Retinal pigment epithelial cell (primary cell): Measurements from ENCODE around the gene CMIP.

ENCODE experiments used
- DNase-seq: peaks from one replicate; pipeline ENCODE4 v3.0.0-alpha.2; 2010; ENCODE audit warnings: low read depth
- H3K4me3 ChIP-seq: 2 replicates; pipeline ENCODE4 v1.5.1; 2011; ENCODE audit warnings: mild to moderate bottlenecking, low read length, control low read depth, moderate library complexity
- CTCF ChIP-seq: conservative IDR thresholded peaks from 2 replicates; pipeline ENCODE4 v1.5.1; 2011; ENCODE audit warnings: low read depth, low read length, control low read depth, inconsistent platforms

The CMIP gene

GRCh38 chr16:81627729-81628244 lies 183.2 kb downstream of the CMIP start:
- no peak for TF ChIP-seq CTCF
- H3K4me3 ChIP-seq: no peak overlapping the region
- no peak for DNase-seq

DNA sequence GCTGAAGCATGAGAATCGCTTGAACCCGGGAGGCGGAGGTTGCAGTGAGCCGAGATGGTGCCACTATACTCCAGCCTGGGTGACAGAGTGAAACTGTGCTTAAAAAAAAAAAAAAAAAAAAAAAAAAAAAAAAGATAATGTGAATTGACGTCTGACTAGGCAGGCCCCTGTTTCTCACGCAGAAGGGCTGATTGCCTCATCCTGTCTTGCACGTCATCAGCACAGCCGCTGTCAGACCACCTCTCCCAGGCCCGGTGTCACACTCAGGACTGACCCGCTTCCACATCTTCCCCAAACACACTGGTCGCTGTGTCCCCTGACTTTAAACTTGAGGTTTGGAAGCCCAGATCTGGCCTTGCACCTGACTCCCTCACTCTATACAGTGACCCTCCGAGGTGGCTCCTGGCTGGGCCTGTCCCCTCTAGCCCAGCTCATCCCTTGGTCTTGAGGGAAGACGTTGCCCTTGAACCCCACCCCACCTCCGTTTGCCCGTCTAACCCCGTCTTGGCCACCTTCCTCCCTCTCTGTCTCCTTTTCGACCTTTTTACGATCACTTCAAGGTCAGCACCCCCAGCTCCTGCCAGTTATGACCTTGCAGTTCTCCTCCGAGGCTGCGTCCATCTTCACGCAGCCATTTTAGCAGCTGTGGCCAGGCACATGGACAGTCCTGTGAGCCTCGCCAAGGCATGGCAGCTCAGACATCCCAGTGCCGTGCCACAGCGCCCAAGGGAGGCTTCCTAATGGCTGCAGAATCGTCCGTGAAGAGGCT lies 184.6 kb downstream of the CMIP start:
- DNase-seq: no peak
- TF ChIP-seq CTCF: no peak

GRCh38 chr16:81629896-81630634 lies 185.5 kb downstream of the CMIP start:
- no peak for TF ChIP-seq CTCF
- no peak for DNase-seq
- H3K4me3 ChIP-seq: no peak overlapping the region

More for the DNA sequence above, 184.6 kb downstream of the CMIP start:
- H3K4me3 ChIP-seq: no peak overlapping the region

DNA sequence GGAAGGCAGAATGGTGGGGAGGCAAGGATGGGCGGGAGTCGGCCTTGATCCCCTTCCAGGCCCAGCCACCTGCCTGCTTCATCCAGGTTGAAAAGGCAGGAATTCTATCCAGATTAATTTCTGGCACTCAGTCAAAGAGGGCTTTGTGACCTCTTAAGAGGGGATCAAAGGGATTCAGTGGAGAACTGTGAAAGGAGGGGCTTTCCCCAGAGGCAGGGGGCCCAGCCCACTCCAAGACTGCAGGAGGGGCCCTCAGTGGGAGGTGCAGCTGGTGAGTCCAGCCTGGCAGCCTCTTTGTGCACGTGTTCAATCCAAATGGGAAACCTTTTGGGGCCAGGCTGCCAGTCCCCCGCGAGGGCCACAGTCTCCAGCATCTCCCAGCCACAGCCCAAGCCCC lies 186.0 kb downstream of the CMIP start:
- DNase-seq: peak; percentile 54
- TF ChIP-seq CTCF: no peak
- no peak overlapping the region for H3K4me3 ChIP-seq

DNA sequence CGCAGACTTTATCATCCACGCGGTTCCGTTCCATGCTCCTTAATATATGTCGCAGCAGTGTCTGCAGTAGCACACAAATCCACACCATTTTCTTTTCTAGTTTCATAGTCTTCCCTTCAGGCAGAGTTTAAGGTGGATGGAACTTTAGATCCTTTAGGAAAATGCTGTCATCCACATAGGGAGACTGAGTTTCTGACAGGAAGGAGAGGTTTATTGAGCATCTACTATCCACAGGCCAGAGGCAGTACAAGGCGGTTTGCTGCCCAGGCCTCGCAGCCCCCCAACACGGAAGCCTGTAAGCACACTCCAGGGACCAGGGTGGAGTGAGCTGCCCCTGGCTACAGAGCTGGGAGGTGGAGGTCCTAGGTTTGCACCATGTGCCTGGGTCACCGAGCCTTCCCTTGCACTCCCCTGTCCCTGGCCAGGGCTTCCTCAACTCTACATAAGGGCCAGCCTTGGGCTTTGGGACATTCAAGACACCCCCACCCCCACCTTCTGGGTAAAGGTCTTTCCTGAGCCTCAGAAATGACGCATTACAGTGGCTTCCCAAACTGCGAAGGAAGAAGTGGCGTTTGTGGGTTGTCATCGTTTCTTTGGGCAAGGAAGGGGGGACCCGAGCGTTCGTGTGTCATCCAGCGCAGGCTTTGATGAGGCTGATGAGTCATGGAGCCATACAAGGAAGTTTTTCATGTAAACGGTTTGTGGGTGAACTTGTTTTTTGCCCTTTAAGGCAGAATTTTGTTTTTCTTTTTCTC lies 188.0 kb downstream of the CMIP start:
- no peak for DNase-seq
- no peak for TF ChIP-seq CTCF
- no peak overlapping the region for H3K4me3 ChIP-seq

GRCh38 chr16:81633147-81633619 lies 188.6 kb downstream of the CMIP start:
- no peak for DNase-seq
- H3K4me3 ChIP-seq: no peak overlapping the region
- TF ChIP-seq CTCF: peak; percentile 27
